HepG2 (cell line): ENCODE results near the gene ENO1. TPM values are rescaled to one million over a fixed set of nuclear protein-coding genes. Genes with fewer than 3 reads are reported as not detected.
A peak's percentile ranks its signal among the peaks of the same experiment; 100 is the strongest.

ENCODE experiments used
- AGO2 ChIP-seq: fragments of 200-400 bp; formaldehyde crosslinking; optimal IDR thresholded peaks from 2 replicates; pipeline ENCODE3; 2017; ENCODE audit warnings: mild to moderate bottlenecking, low read depth, low read length, moderate library complexity
- CBX1 ChIP-seq: IDR thresholded peaks from one replicate; pipeline ENCODE4 v1.6.1; 2016; ENCODE audit warnings: antibody characterized with exemption, low read depth
- CSRNP2 ChIP-seq: sonication (generic); formaldehyde crosslinking; conservative IDR thresholded peaks from 2 replicates; pipeline ENCODE4 v1.8.0; 2022; ENCODE audit warnings: low read depth, missing genetic modification reagents
- CTCF ChIP-seq: sonication (generic); formaldehyde crosslinking; IDR thresholded peaks from 2 replicates; pipeline ENCODE4 v1.5.0; 2020; ENCODE audit warnings: mild to moderate bottlenecking, missing genetic modification reagents, moderate library complexity
- ELF4 ChIP-seq: sonication (generic); formaldehyde crosslinking; IDR thresholded peaks from 2 replicates; pipeline ENCODE4 v1.5.0; 2020; ENCODE audit warnings: missing genetic modification reagents, mild to moderate bottlenecking, moderate library complexity, borderline replicate concordance
- ERF ChIP-seq: IDR thresholded peaks from 2 replicates; pipeline ENCODE4 v1.6.1; 2018; ENCODE audit warnings: missing biosample characterization, missing genetic modification reagents
- FLYWCH1 ChIP-seq: sonication (generic); formaldehyde crosslinking; IDR thresholded peaks from 2 replicates; pipeline ENCODE4 v1.8.1; 2023; ENCODE audit warnings: mild to moderate bottlenecking, missing genetic modification reagents
- FOXO4 ChIP-seq: sonication (generic); formaldehyde crosslinking; conservative IDR thresholded peaks from 2 replicates; pipeline ENCODE4 v1.8.1; 2023; ENCODE audit warnings: missing genetic modification reagents
- HDAC1 ChIP-seq: sonication (generic); formaldehyde crosslinking; IDR thresholded peaks from 2 replicates; pipeline ENCODE4 v1.5.1; 2020; ENCODE audit warnings: mild to moderate bottlenecking, missing genetic modification reagents
- HINFP ChIP-seq: sonication (generic); formaldehyde crosslinking; IDR thresholded peaks from 2 replicates; pipeline ENCODE4 v1.4.0; 2020; ENCODE audit warnings: low read depth, mild to moderate bottlenecking, missing genetic modification reagents
- HNF4G ChIP-seq, 2 experiments: sonication (generic) in 1 of 2; formaldehyde crosslinking in 1 of 2; IDR thresholded peaks; 2 replicates each; pipeline versions ENCODE4 v1.4.0 to v1.6.1; 2011 to 2020; ENCODE audit warnings: borderline replicate concordance in 2 of 2, low read depth in 2 of 2, mild to moderate bottlenecking in 2 of 2, low read length in 1 of 2, missing genetic modification reagents in 1 of 2, moderate library complexity in 1 of 2
- KDM4B ChIP-seq: sonication (generic); formaldehyde crosslinking; IDR thresholded peaks from 2 replicates; pipeline ENCODE4 v1.4.0; 2020; ENCODE audit warnings: missing genetic modification reagents
- MED8 ChIP-seq: sonication (generic); formaldehyde crosslinking; IDR thresholded peaks from 2 replicates; pipeline ENCODE4 v1.8.1; 2023; ENCODE audit warnings: mild to moderate bottlenecking, missing genetic modification reagents; ENCODE audit not compliant: insufficient replicate concordance
- NPAS2 ChIP-seq: sonication (generic); formaldehyde crosslinking; IDR thresholded peaks from 2 replicates; pipeline ENCODE4 v1.8.0; 2022; ENCODE audit warnings: mild to moderate bottlenecking, missing genetic modification reagents, borderline replicate concordance
- PHF8 ChIP-seq: sonication (generic); formaldehyde crosslinking; IDR thresholded peaks from 2 replicates; pipeline ENCODE4 v1.5.0; 2020; ENCODE audit warnings: missing genetic modification reagents
- PITX1 ChIP-seq: sonication (generic); formaldehyde crosslinking; IDR thresholded peaks from 2 replicates; pipeline ENCODE4 v1.5.1; 2020; ENCODE audit warnings: mild to moderate bottlenecking, missing genetic modification reagents
- ZBTB7A ChIP-seq: sonication (generic); formaldehyde crosslinking; IDR thresholded peaks from 2 replicates; pipeline ENCODE4 v1.8.0; 2022; ENCODE audit warnings: mild to moderate bottlenecking, missing genetic modification reagents
- ZFP1 ChIP-seq: IDR thresholded peaks from 2 replicates; pipeline ENCODE4 v1.6.1; 2016
- ZFX ChIP-seq: sonication (generic); formaldehyde crosslinking; IDR thresholded peaks from 2 replicates; pipeline ENCODE4 v1.4.0; 2020; ENCODE audit warnings: mild to moderate bottlenecking, low read depth, missing genetic modification reagents, moderate library complexity
- ZMYM3 ChIP-seq: sonication (generic); formaldehyde crosslinking; IDR thresholded peaks from 2 replicates; pipeline ENCODE4 v1.5.1; 2020; ENCODE audit warnings: mild to moderate bottlenecking, missing genetic modification reagents
- ZNF136 ChIP-seq: sonication (generic); formaldehyde crosslinking; IDR thresholded peaks from 2 replicates; pipeline ENCODE4 v1.8.1; 2022; ENCODE audit warnings: low read depth, mild to moderate bottlenecking, moderate library complexity, missing genetic modification reagents
- ZNF34 ChIP-seq: sonication (generic); formaldehyde crosslinking; IDR thresholded peaks from 2 replicates; pipeline ENCODE4 v1.4.0; 2020; ENCODE audit warnings: mild to moderate bottlenecking, missing genetic modification reagents, borderline replicate concordance
- ZNF572 ChIP-seq: sonication (generic); formaldehyde crosslinking; IDR thresholded peaks from 2 replicates; pipeline ENCODE4 v1.5.1; 2020; ENCODE audit warnings: mild to moderate bottlenecking, missing genetic modification reagents
- ZNF629 ChIP-seq: sonication (generic); formaldehyde crosslinking; conservative IDR thresholded peaks from 2 replicates; pipeline ENCODE4 v1.5.0; 2020; ENCODE audit warnings: missing genetic modification reagents
- ZNF761 ChIP-seq: sonication (generic); formaldehyde crosslinking; conservative IDR thresholded peaks from 2 replicates; pipeline ENCODE4 v1.4.0; 2020; ENCODE audit warnings: mild to moderate bottlenecking, missing genetic modification reagents
- ZSCAN29 ChIP-seq: sonication (generic); formaldehyde crosslinking; conservative IDR thresholded peaks from 2 replicates; pipeline ENCODE4 v1.4.0; 2020; ENCODE audit warnings: mild to moderate bottlenecking, missing genetic modification reagents
- polyA plus RNA-seq, 8 experiments: library from polyadenylated mRNA; depleted of rRNA in 3 of 8; stranded (reverse) in 7 of 8; unstranded in 1 of 8; fragments of >200 nt; fragmentation: Illumina TruSeq in 4 of 8; extraction: Trizol in 4 of 8; gene quantifications; 2 replicates each; pipeline versions ENCODE4 v1.2.1 to v1.2.3, GENCODE V29; 2011 to 2016; ENCODE audit warnings: low read depth in 4 of 8, missing spikeins in 1 of 8, mixed read lengths in 1 of 8; ENCODE audit not compliant: insufficient read depth in 1 of 8
- total RNA-seq, 5 experiments: library from RNA; depleted of rRNA; stranded (reverse); fragments of >200 nt; fragmentation: Illumina TruSeq; extraction: Trizol; gene quantifications; 2 replicates each; pipeline ENCODE4 v1.2.3, GENCODE V29; 2016; ENCODE audit warnings: low read depth in 1 of 5

Gene ENO1
- total and polyA plus RNA-seq, 2 of the 13 experiments (the other 11 are each of a cell fraction or from before 2014, with no cell fraction given): 1,559 to 3,103 TPM

- TF ChIP-seq NPAS2: no peak
- peak; percentile 70 for TF ChIP-seq ZBTB7A (CRISPR knock-in tag)
- TF ChIP-seq ZNF629: no peak
- 0 out of 2 replicates have a peak, but pooled peaks have one; percentile 24 for TF ChIP-seq HDAC1
- no peak for TF ChIP-seq ZNF761 (CRISPR knock-in tag)
- no peak for TF ChIP-seq ERF (CRISPR knock-in tag)
- peak; percentile 53 for TF ChIP-seq ZFX (CRISPR knock-in tag)
- TF ChIP-seq CTCF (CRISPR knock-in tag): peak; percentile 69
- TF ChIP-seq ZFP1: no peak
- no peak for TF ChIP-seq ZMYM3 (CRISPR knock-in tag)
- no peak for TF ChIP-seq MED8 (CRISPR knock-in tag)
- peak; percentile 61 for TF ChIP-seq CBX1
- peak; percentile 36; the same call in 1 of the 2 replicates for TF ChIP-seq ZNF572 (CRISPR knock-in tag)
- TF ChIP-seq FLYWCH1 (CRISPR knock-in tag): 0 out of 2 replicates have a peak, but pooled peaks have one; percentile 53
- peak; percentile 79; the same call in 1 of the 2 replicates for TF ChIP-seq ZNF136
- no peak for TF ChIP-seq PHF8 (CRISPR knock-in tag)
- TF ChIP-seq ZSCAN29 (CRISPR knock-in tag): no peak
- no peak for TF ChIP-seq ZNF34 (CRISPR knock-in tag)
- TF ChIP-seq CSRNP2 (CRISPR knock-in tag): no peak
- peak; percentile 71 for TF ChIP-seq AGO2
- no peak for TF ChIP-seq HNF4G (IDR thresholded peaks at IDR 0.05; ENCODE audit: borderline replicate concordance, low read depth, low read length)
- no peak for TF ChIP-seq HNF4G (CRISPR knock-in tag; IDR thresholded peaks at IDR 0.05; ENCODE audit: borderline replicate concordance, low read depth)
- no peak for TF ChIP-seq ELF4 (CRISPR knock-in tag)
- no peak for TF ChIP-seq KDM4B (CRISPR knock-in tag)
- TF ChIP-seq HINFP (CRISPR knock-in tag): peak; percentile 52; the same call in 1 of the 2 replicates
- TF ChIP-seq PITX1 (CRISPR knock-in tag): no peak
- TF ChIP-seq FOXO4 (CRISPR knock-in tag): no peak
Measured at GRCh38 chr1:8862528-8862927, 16.0 kb downstream of the ENO1 start (continued).
